HEK293T (cell line): ENCODE data around the gene SERPINB10.
"Not testable (repeated sequence)": the region's sequence is repeated elsewhere in the genome, so short reads cannot be mapped to it uniquely, and the experiment has no call there.

Experiments used
- CTCF ChIA-PET: fragments of 350-600 bp; formaldehyde crosslinking; extraction: SDS; loops from one replicate; lab custom pipeline; 2021; ENCODE audit warnings: antibody characterized with exemption, inconsistent platforms; lab: Yijun Ruan, JAX
- POLR2A ChIA-PET: fragments of 350-600 bp; formaldehyde crosslinking; extraction: SDS; loops from one replicate; lab custom pipeline; 2020; ENCODE audit warnings: antibody characterized with exemption, inconsistent platforms; lab: Yijun Ruan, JAX
- DNase-seq: peaks from one replicate; pipeline ENCODE4 v3.0.0; 2012; ENCODE audit warnings: mixed read lengths; ENCODE audit errors: extremely low spot score
- ARNT ChIP-seq: fragments of 450-650 bp; IDR thresholded peaks from 2 replicates; pipeline ENCODE4 v1.6.1; 2017; ENCODE audit warnings: mild to moderate bottlenecking
- BHLHE40 ChIP-seq: fragments of 450-650 bp; IDR thresholded peaks from 2 replicates; pipeline ENCODE4 v1.6.1; 2016; ENCODE audit warnings: mild to moderate bottlenecking, moderate library complexity, borderline replicate concordance
- CTBP1 ChIP-seq: fragments of 450-650 bp; IDR thresholded peaks from 2 replicates; pipeline ENCODE4 v1.6.1; 2016; ENCODE audit warnings: borderline replicate concordance
- ELF4 ChIP-seq: fragments of 450-650 bp; IDR thresholded peaks from 2 replicates; pipeline ENCODE4 v1.6.1; 2017; ENCODE audit warnings: antibody characterized with exemption
- FOXA1 ChIP-seq: fragments of 450-650 bp; IDR thresholded peaks from 2 replicates; pipeline ENCODE4 v1.6.1; 2016; ENCODE audit warnings: mild to moderate bottlenecking
- FOXK2 ChIP-seq: fragments of 450-650 bp; IDR thresholded peaks from 2 replicates; pipeline ENCODE4 v1.6.1; 2016; ENCODE audit warnings: mild to moderate bottlenecking
- FOXM1 ChIP-seq: fragments of 450-650 bp; IDR thresholded peaks from 2 replicates; pipeline ENCODE4 v1.6.1; 2017; ENCODE audit warnings: mild to moderate bottlenecking, borderline replicate concordance
- HDGF ChIP-seq: fragments of 450-650 bp; IDR thresholded peaks from 2 replicates; pipeline ENCODE4 v1.6.1; 2017; ENCODE audit warnings: antibody characterized with exemption, borderline replicate concordance
- L3MBTL2 ChIP-seq: fragments of 450-650 bp; conservative IDR thresholded peaks from 2 replicates; pipeline ENCODE4 v1.6.1; 2016; ENCODE audit warnings: mild to moderate bottlenecking
- LEF1 ChIP-seq: fragments of 450-650 bp; IDR thresholded peaks from 2 replicates; pipeline ENCODE4 v1.6.1; 2017; ENCODE audit warnings: mild to moderate bottlenecking, borderline replicate concordance
- NFRKB ChIP-seq: fragments of 450-650 bp; IDR thresholded peaks from 2 replicates; pipeline ENCODE4 v1.6.1; 2016; ENCODE audit warnings: mild to moderate bottlenecking, moderate library complexity
- PKNOX1 ChIP-seq: fragments of 450-650 bp; IDR thresholded peaks from 2 replicates; pipeline ENCODE4 v1.6.1; 2016
- SP1 ChIP-seq: fragments of 450-650 bp; IDR thresholded peaks from 2 replicates; pipeline ENCODE4 v1.6.1; 2017
- SUZ12 ChIP-seq: fragments of 450-650 bp; IDR thresholded peaks from 2 replicates; pipeline ENCODE4 v1.6.1; 2016; ENCODE audit warnings: mild to moderate bottlenecking
- TARDBP ChIP-seq: fragments of 450-650 bp; IDR thresholded peaks from 2 replicates; pipeline ENCODE4 v1.6.1; 2016
- ZNF384 ChIP-seq: fragments of 450-650 bp; IDR thresholded peaks from 2 replicates; pipeline ENCODE4 v1.6.1; 2016

SERPINB10 gene

GRCh38 chr18:63930773-63931354 lies 23.1 kb downstream of the SERPINB10 start:
- DNase-seq: no peak
- TF ChIP-seq TARDBP: no peak
- TF ChIP-seq L3MBTL2: no peak
- TF ChIP-seq ELF4: no peak
- TF ChIP-seq FOXM1: no peak
- no peak for TF ChIP-seq ZNF384
- TF ChIP-seq SUZ12: no peak
- no peak for TF ChIP-seq PKNOX1
- no peak for TF ChIP-seq LEF1
- TF ChIP-seq FOXK2: no peak
- no peak for TF ChIP-seq SP1
- no peak for TF ChIP-seq BHLHE40
- TF ChIP-seq ARNT: no peak
- no peak for TF ChIP-seq CTBP1
- no peak for TF ChIP-seq FOXA1
- no peak for TF ChIP-seq NFRKB
- TF ChIP-seq HDGF: no peak
- ChIA-PET POLR2A (no interaction called here), CTCF (no interaction called here)

GRCh38 chr18:63936156-63936931 lies 28.6 kb downstream of the SERPINB10 start:
- peak; percentile 60 for DNase-seq
- TF ChIP-seq ARNT (no peak), ZNF384 (no peak), CTBP1 (no peak), L3MBTL2 (no peak), NFRKB (no peak), FOXA1 (no peak), HDGF (no peak), BHLHE40 (no peak)
- CTCF ChIA-PET: interaction anchor here (0.6 to 1.5 kb wide), 6 partner anchors 14 to 386 kb away, joined by 3 to 7 read pairs (median 3); no protein-coding TSS in a partner anchor
- POLR2A ChIA-PET: interaction anchor here (0.8 kb wide), 1 partner anchor 17 kb away, joined by 3 read pairs; no protein-coding TSS in a partner anchor

GRCh38 chr18:63936932-63937393 lies 29.2 kb downstream of the SERPINB10 start:
- TF ChIP-seq SP1 (no peak), PKNOX1 (no peak), HDGF (no peak), FOXM1 (no peak), CTBP1 (no peak), ARNT (no peak), SUZ12 (no peak), NFRKB (no peak), FOXK2 (no peak), ZNF384 (no peak), ELF4 (no peak), L3MBTL2 (no peak), BHLHE40 (no peak), LEF1 (no peak)
- CTCF ChIA-PET: interaction anchor here (0.8 to 1.5 kb wide), 2 partner anchors 45 to 58 kb away, joined by 3 to 7 read pairs; no protein-coding TSS in a partner anchor
- POLR2A ChIA-PET: interaction anchor here (0.8 kb wide), 1 partner anchor 16 kb away, joined by 3 read pairs; no protein-coding TSS in a partner anchor
- DNase-seq: no peak

GRCh38 chr18:63940008-63940407 lies 32.2 kb downstream of the SERPINB10 start:
- POLR2A ChIA-PET: no interaction called here
- DNase-seq: no peak
- CTCF ChIA-PET: no interaction called here
- TF ChIP-seq HDGF: no peak
- TF ChIP-seq ZNF384: no peak
- TF ChIP-seq SP1: no peak
- no peak for TF ChIP-seq PKNOX1
- TF ChIP-seq FOXA1: no peak
- no peak for TF ChIP-seq SUZ12
- no peak for TF ChIP-seq LEF1
- TF ChIP-seq FOXM1: no peak
- TF ChIP-seq CTBP1: no peak
- TF ChIP-seq L3MBTL2: no peak
- no peak for TF ChIP-seq BHLHE40
- TF ChIP-seq ARNT: no peak
- no peak for TF ChIP-seq ELF4
- no peak for TF ChIP-seq TARDBP
- TF ChIP-seq NFRKB: no peak
- TF ChIP-seq FOXK2: no peak

GRCh38 chr18:63940543-63941050 lies 32.8 kb downstream of the SERPINB10 start:
- POLR2A ChIA-PET, DNase-seq: not testable (repeated sequence)
- CTCF ChIA-PET: interaction anchor here (0.7 kb wide), 1 partner anchor 426 kb away, joined by 3 read pairs; no protein-coding TSS in a partner anchor
